Colonic mucosa (tissue), 4 donors: Measurements from ENCODE around the gene ZRANB3. TPM values are rescaled to one million over a fixed set of nuclear protein-coding genes. Genes with fewer than 3 reads are reported as not detected.

Source experiments
- DNase-seq: peaks from one replicate; pipeline ENCODE4 v3.0.0-alpha.2; 2020
- H3K27ac ChIP-seq: fragments of 200-600 bp; one replicate; pipeline ENCODE4 v1.8.0; 2021
- H3K27me3 ChIP-seq: fragments of 200-600 bp; one replicate; pipeline ENCODE4 v1.8.0; 2021
- H3K36me3 ChIP-seq: fragments of 200-600 bp; one replicate; pipeline ENCODE4 v1.8.0; 2021
- H3K4me1 ChIP-seq: fragments of 200-600 bp; one replicate; pipeline ENCODE4 v1.8.0; 2021; ENCODE audit warnings: mild to moderate bottlenecking
- H3K4me3 ChIP-seq: fragments of 200-600 bp; one replicate; pipeline ENCODE4 v1.8.0; 2021
- H3K9ac ChIP-seq, 2 donors: one replicate each; pipeline ENCODE4 v1.7.0; 2013; ENCODE audit warnings: control low read depth in 2 of 2, low read depth in 2 of 2, low read length in 2 of 2
- H3K9me3 ChIP-seq: fragments of 200-600 bp; one replicate; pipeline ENCODE4 v1.8.0; 2021
- intact Hi-C: fragments of 100-400 bp; cut with DNase I; formaldehyde crosslinking; loops from one replicate; pipeline ENCODE4 v1.14.1; 2022
- total RNA-seq, 2 donors: library from RNA; stranded (reverse); fragmentation: NEBNext Ultra II Directional in 1 of 2; extraction: Animal tissue kit (Norgen Biotek cat#: 25700) in 1 of 2; gene quantifications; one replicate each; pipeline ENCODE4 v1.2.1, GENCODE V29; 2021
- TF ChIP-seq, protein P1 (sequence below): fragments of 200-600 bp; IDR thresholded peaks from one replicate; pipeline ENCODE4 v1.8.0; 2022; ENCODE audit warnings: antibody characterized with exemption, mild to moderate bottlenecking
- donor health status: healthy.
- donor health status: DM: no; HTN: no; CAD: no.
- donor health status: DM: no; HTN: no; CAD: no.

ZRANB3 gene
- total RNA-seq, 2 donors from 2014 or later, result 2.5 to 7.8 TPM

DNA sequence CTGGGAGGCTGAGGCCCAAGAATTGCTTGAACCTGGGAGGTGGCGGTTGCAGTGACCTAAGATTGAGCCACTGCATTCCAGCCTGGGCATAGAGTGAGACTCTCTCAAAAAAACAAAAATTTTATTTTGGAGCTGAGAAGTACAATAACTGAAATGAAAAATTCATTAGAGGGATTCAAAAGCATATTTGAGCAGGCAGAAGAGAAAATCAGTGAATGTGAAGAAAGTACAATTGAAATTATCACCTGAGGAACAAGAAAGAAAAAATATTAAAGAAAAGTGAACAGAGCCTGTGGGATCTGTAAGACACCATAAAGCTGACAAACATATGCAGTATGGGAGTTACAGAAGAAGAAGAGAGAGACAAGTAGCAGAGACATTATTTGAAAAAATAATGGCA, 341.9 kb downstream of the ZRANB3 start:
- Histone ChIP-seq H3K9me3 (no peaks in the 10 kb centered on the region), H3K27ac (no peak overlapping the region), H3K9ac (no peak overlapping the region), H3K4me3 (no peak overlapping the region), H3K4me1 (no peaks in the 10 kb centered on the region), H3K27me3 (no peaks in the 10 kb centered on the region), H3K36me3 (no peaks in the 10 kb centered on the region)
- no peak for DNase-seq
- TF ChIP-seq, protein P1, sequence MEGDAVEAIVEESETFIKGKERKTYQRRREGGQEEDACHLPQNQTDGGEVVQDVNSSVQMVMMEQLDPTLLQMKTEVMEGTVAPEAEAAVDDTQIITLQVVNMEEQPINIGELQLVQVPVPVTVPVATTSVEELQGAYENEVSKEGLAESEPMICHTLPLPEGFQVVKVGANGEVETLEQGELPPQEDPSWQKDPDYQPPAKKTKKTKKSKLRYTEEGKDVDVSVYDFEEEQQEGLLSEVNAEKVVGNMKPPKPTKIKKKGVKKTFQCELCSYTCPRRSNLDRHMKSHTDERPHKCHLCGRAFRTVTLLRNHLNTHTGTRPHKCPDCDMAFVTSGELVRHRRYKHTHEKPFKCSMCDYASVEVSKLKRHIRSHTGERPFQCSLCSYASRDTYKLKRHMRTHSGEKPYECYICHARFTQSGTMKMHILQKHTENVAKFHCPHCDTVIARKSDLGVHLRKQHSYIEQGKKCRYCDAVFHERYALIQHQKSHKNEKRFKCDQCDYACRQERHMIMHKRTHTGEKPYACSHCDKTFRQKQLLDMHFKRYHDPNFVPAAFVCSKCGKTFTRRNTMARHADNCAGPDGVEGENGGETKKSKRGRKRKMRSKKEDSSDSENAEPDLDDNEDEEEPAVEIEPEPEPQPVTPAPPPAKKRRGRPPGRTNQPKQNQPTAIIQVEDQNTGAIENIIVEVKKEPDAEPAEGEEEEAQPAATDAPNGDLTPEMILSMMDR, result no peak
- intact Hi-C loops, result no loop called here

DNA sequence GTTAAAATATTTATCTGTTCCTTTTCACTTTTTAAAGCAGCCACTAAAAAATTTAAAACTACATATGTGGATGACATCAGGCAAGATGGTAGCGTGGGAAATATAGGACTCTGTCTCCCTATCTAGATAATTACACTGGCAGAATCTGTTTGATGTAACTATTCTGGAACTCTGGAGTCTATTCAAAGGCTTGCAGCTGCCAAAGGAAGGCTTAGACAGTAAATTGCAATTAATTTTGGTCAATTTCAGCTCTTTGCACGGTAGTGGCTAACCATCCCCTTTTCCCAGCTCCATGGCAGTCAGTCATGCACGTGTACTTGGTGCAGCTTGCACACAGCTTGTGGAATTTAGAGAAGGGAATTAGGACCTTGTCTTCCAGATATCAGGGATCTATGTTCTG, 343.7 kb downstream of the ZRANB3 start:
- no peaks in the 10 kb centered on the region for H3K27me3 ChIP-seq
- intact Hi-C loops, result no loop called here

DNA sequence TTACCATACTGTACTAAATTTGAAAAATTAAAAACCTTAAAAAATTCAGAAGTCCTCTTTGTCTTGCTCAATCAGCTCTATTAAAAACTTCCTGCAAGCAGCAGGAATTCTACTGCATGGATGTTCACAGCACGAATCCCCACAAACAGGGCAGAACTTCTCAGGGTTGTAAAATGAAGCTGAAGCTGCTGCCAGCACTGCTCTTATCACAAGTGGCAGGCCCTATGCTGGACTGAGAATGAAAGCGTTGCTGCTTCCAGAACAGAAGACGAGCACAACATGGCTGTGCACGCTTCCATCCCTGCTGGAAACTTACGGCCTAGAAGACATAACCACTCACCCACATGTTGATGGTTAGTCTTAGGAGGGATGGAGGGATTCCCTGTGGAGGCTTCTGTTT, 345.0 kb downstream of the ZRANB3 start:
- no peak overlapping the region for H3K27ac ChIP-seq
- intact Hi-C loops, result no loop called here
- no peak overlapping the region for H3K4me3 ChIP-seq
- no peaks in the 10 kb centered on the region for H3K27me3 ChIP-seq
- TF ChIP-seq, protein P1, result no peak
- no peaks in the 10 kb centered on the region for H3K4me1 ChIP-seq
- no peaks in the 10 kb centered on the region for H3K9me3 ChIP-seq
- H3K9ac ChIP-seq, result no peak overlapping the region
- no peaks in the 10 kb centered on the region for H3K36me3 ChIP-seq
- DNase-seq, result no peak

More for the DNA sequence above, 343.7 kb downstream of the ZRANB3 start:
- DNase-seq, result no peak
- H3K4me1 ChIP-seq, result no peaks in the 10 kb centered on the region
- H3K9me3 ChIP-seq, result no peaks in the 10 kb centered on the region
- no peak overlapping the region for H3K27ac ChIP-seq
- H3K36me3 ChIP-seq, result no peaks in the 10 kb centered on the region
- no peak overlapping the region for H3K9ac ChIP-seq
- TF ChIP-seq, protein P1, result no peak
- no peak overlapping the region for H3K4me3 ChIP-seq

DNA sequence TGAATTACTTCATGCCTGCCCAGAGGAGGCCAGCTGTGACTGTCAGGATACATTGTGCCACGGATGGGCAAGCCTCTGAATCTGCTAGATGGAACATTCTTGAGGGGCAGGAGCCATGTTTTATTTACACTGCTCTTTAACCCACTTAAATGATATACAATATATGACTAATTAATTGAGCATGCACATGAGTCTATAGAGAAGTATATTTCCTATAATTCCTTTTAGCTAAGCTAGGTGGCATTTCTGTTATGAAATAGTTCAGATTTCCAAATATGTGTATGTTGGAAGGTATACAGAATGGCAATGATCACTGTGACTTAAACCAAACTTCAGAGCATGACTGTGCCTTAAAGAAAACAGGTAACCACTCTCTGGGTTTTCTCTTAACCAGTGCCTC, 347.2 kb downstream of the ZRANB3 start:
- Histone ChIP-seq H3K27ac (no peak overlapping the region), H3K36me3 (no peaks in the 10 kb centered on the region), H3K9me3 (no peaks in the 10 kb centered on the region), H3K27me3 (no peaks in the 10 kb centered on the region), H3K9ac (no peak overlapping the region), H3K4me3 (no peak overlapping the region), H3K4me1 (no peaks in the 10 kb centered on the region)
- TF ChIP-seq, protein P1, result no peak
- intact Hi-C loops, result no loop called here
- DNase-seq, result no peak

DNA sequence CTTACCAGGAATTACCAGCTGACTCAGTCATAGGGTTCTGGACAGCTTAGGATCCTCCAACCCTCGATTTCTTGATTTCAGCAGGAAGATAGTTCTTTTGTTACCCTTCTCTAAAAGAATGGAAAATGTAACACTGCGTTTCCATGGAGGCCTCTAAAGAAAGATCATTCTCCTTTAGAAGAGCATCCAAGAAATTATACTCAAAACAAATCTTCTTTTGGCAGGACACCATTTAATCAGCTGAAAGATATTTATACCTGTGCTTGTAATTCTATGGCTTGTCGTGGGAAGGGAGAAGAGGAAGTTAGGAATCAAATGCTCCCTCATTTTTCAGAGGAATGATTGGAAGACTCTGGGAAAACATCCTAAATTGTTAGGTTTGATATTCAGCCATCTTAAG, 348.4 kb downstream of the ZRANB3 start:
- intact Hi-C loops, result no loop called here
- H3K4me1 ChIP-seq, result no peaks in the 10 kb centered on the region
- no peak overlapping the region for H3K27ac ChIP-seq
- no peak overlapping the region for H3K4me3 ChIP-seq
- TF ChIP-seq, protein P1, result no peak
- no peak overlapping the region for H3K9ac ChIP-seq
- H3K27me3 ChIP-seq, result no peaks in the 10 kb centered on the region
- no peaks in the 10 kb centered on the region for H3K36me3 ChIP-seq
- H3K9me3 ChIP-seq, result no peaks in the 10 kb centered on the region
- no peak for DNase-seq

DNA sequence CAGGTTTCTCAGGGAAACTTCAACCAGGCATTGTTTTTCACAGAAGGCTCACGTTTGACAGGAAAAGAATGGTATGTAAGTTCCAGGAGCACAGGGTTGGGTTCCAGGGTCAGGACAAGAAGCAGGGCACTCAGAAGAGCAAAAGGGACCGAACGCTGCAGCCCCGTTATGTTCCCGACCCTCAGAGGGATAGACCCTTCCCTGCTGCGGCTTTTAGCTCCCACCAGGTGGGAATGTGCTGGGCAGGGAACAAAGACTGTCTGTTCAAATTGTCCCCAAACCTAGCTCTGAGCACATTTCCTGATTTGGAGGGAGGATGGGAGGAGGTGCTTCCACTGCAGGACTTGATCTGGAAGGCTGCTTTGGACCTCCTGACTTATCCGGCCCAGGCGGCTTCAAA, 348.8 kb downstream of the ZRANB3 start:
- TF ChIP-seq, protein P1, result no peak
- Histone ChIP-seq H3K27me3 (no peaks in the 10 kb centered on the region), H3K4me3 (no peak overlapping the region), H3K4me1 (no peaks in the 10 kb centered on the region), H3K9me3 (no peaks in the 10 kb centered on the region), H3K36me3 (no peaks in the 10 kb centered on the region), H3K27ac (no peak overlapping the region), H3K9ac (no peak overlapping the region)
- intact Hi-C loops, result no loop called here
- DNase-seq, result no peak
